Measurements from ENCODE around the gene R3HDML. TPM values are rescaled to one million over a fixed set of nuclear protein-coding genes. Genes with fewer than 3 reads are reported as not detected.

The R3HDML gene
- polyA plus RNA-seq, 1 donor (not counting 4 experiments of a cell fraction or from before 2014, with no cell fraction given), result not detected

GRCh38 chr20:44357020-44357419, 20.2 kb downstream of the R3HDML start:
- no peaks in the 10 kb centered on the region for H3K9me1 ChIP-seq (ENCODE audit: control insufficient read depth, extremely low read depth, insufficient read depth, low read length)
- DNase-seq (ENCODE audit: low read depth, low spot score), result no peak
- no peaks in the 10 kb centered on the region for H3K36me3 ChIP-seq (ENCODE audit: control insufficient read depth in 2 of 2, extremely low read depth in 1 of 2, insufficient read depth in 2 of 2, low read length in 2 of 2)
- no peak overlapping the region for H3K27ac ChIP-seq (ENCODE audit: control insufficient read depth, insufficient read depth, low read length)
- no peak for TF ChIP-seq EZH2 (IDR thresholded peaks at IDR 0.05; ENCODE audit: low read length)
- TF ChIP-seq, protein P1, sequence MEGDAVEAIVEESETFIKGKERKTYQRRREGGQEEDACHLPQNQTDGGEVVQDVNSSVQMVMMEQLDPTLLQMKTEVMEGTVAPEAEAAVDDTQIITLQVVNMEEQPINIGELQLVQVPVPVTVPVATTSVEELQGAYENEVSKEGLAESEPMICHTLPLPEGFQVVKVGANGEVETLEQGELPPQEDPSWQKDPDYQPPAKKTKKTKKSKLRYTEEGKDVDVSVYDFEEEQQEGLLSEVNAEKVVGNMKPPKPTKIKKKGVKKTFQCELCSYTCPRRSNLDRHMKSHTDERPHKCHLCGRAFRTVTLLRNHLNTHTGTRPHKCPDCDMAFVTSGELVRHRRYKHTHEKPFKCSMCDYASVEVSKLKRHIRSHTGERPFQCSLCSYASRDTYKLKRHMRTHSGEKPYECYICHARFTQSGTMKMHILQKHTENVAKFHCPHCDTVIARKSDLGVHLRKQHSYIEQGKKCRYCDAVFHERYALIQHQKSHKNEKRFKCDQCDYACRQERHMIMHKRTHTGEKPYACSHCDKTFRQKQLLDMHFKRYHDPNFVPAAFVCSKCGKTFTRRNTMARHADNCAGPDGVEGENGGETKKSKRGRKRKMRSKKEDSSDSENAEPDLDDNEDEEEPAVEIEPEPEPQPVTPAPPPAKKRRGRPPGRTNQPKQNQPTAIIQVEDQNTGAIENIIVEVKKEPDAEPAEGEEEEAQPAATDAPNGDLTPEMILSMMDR (optimal IDR thresholded peaks at IDR 0.05 in 1 of 3, IDR thresholded peaks at IDR 0.05 in 1 of 3, conservative IDR thresholded peaks at IDR 0.05 in 1 of 3; ENCODE audit: extremely low read depth in 1 of 3, insufficient read depth in 2 of 3, low read length in 3 of 3), result no peak
- no peaks in the 10 kb centered on the region for H4K20me1 ChIP-seq (ENCODE audit: control insufficient read depth, extremely low read depth, insufficient read depth, low read length)
- H3K4me3 ChIP-seq (ENCODE audit: control insufficient read depth in 2 of 3, extremely low read depth in 1 of 3, insufficient read depth in 2 of 3, low read depth in 1 of 3, low read length in 3 of 3), result no peak overlapping the region
- no peak for FAIRE-seq
- dilution Hi-C loops (cut with MboI; ENCODE audit: extremely low pct_ligation_motif_present, low sequenced_read_pairs), result no loop called here
- no peak overlapping the region for H3K9ac ChIP-seq (ENCODE audit: control insufficient read depth, extremely low read depth, insufficient read depth, low read length)
- no peaks in the 10 kb centered on the region for H3K9me3 ChIP-seq (ENCODE audit: control insufficient read depth, low read depth, low read length)
- peaks cover 3% of the 10 kb centered on the region for H3K27me3 ChIP-seq (ENCODE audit: control insufficient read depth, extremely low read depth, insufficient read depth, low read length)
- H3K4me2 ChIP-seq (ENCODE audit: control insufficient read depth, extremely low read depth, insufficient read depth, low read depth, low read length), result no peak overlapping the region
- H3K79me2 ChIP-seq (ENCODE audit: control insufficient read depth, insufficient read depth, low read length), result no peaks in the 10 kb centered on the region
- no peak overlapping the region for H2AFZ ChIP-seq (ENCODE audit: control insufficient read depth, low read length)
- H3K4me1 ChIP-seq (ENCODE audit: control insufficient read depth, extremely low read depth, insufficient read depth, low read length), result no peaks in the 10 kb centered on the region

DNA sequence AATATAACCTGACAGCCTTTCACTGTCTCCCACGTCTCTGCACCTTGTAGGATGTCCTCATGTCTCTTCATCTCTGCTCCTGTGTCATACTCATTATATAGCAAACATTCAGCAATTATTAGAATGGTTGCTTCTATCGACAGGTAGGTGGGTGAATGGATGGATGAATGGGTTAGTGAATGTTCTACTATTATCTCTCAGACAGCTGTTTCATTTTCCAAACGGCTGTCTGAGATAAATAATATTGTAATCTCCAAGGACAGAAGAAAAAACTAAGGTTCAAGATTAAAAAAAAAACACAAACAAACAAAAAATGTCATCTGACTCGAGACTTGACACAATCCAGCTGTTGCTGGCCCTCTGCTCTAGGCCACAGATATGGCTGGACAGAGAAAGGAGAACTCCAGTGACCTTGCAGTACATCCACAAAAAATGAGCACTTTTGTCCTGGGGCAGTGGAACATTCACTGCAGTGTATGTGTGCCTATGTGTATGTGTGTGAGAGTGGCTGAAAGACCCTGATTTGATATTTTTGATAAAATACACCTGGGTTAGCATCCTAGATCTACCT, 20.8 kb downstream of the R3HDML start:
- Histone ChIP-seq H3K4me1 (ENCODE audit: control insufficient read depth, extremely low read depth, insufficient read depth, low read length) (no peaks in the 10 kb centered on the region), H3K27me3 (ENCODE audit: control insufficient read depth, extremely low read depth, insufficient read depth, low read length) (peaks cover 3% of the 10 kb centered on the region), H3K9me1 (ENCODE audit: control insufficient read depth, extremely low read depth, insufficient read depth, low read length) (no peaks in the 10 kb centered on the region), H3K79me2 (ENCODE audit: control insufficient read depth, insufficient read depth, low read length) (no peaks in the 10 kb centered on the region), H2AFZ (ENCODE audit: control insufficient read depth, low read length) (no peak overlapping the region), H3K4me2 (ENCODE audit: control insufficient read depth, extremely low read depth, insufficient read depth, low read depth, low read length) (no peak overlapping the region), H3K36me3 (ENCODE audit: control insufficient read depth in 2 of 2, extremely low read depth in 1 of 2, insufficient read depth in 2 of 2, low read length in 2 of 2) (no peaks in the 10 kb centered on the region), H3K9ac (ENCODE audit: control insufficient read depth, extremely low read depth, insufficient read depth, low read length) (no peak overlapping the region), H3K4me3 (ENCODE audit: control insufficient read depth in 2 of 3, extremely low read depth in 1 of 3, insufficient read depth in 2 of 3, low read depth in 1 of 3, low read length in 3 of 3) (no peak overlapping the region), H3K27ac (ENCODE audit: control insufficient read depth, insufficient read depth, low read length) (no peak overlapping the region), H3K9me3 (ENCODE audit: control insufficient read depth, low read depth, low read length) (no peaks in the 10 kb centered on the region), H4K20me1 (ENCODE audit: control insufficient read depth, extremely low read depth, insufficient read depth, low read length) (no peaks in the 10 kb centered on the region)
- DNase-seq (ENCODE audit: low read depth, low spot score) (no peak), FAIRE-seq (no peak)
- TF ChIP-seq, protein P1 (optimal IDR thresholded peaks at IDR 0.05 in 1 of 3, IDR thresholded peaks at IDR 0.05 in 1 of 3, conservative IDR thresholded peaks at IDR 0.05 in 1 of 3; ENCODE audit: extremely low read depth in 1 of 3, insufficient read depth in 2 of 3, low read length in 3 of 3), result no peak
- no peak for TF ChIP-seq EZH2 (IDR thresholded peaks at IDR 0.05; ENCODE audit: low read length)
- dilution Hi-C loops (cut with MboI; ENCODE audit: extremely low pct_ligation_motif_present, low sequenced_read_pairs), result no loop called here
